Measurements from ENCODE around the gene PTPRF. TPM values are rescaled to one million over a fixed set of nuclear protein-coding genes. Genes with fewer than 3 reads are reported as not detected.

PTPRF gene
- total and polyA plus RNA-seq, 10 donors, result 2.7 to 25.0 (median 10.8) TPM

DNA sequence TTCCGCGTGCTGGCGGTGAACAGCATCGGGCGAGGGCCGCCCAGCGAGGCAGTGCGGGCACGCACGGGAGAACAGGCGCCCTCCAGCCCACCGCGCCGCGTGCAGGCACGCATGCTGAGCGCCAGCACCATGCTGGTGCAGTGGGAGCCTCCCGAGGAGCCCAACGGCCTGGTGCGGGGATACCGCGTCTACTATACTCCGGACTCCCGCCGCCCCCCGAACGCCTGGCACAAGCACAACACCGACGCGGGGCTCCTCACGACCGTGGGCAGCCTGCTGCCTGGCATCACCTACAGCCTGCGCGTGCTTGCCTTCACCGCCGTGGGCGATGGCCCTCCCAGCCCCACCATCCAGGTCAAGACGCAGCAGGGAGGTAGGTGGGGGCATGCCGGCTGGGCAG is 60.5 kb downstream of the PTPRF start:
- Histone ChIP-seq H3K4me1 (no peaks in the 10 kb centered on the region), H3K27me3 (replicated peaks in 1 of 7) (no peaks in the 10 kb centered on the region), H3K9me3 (no peaks in the 10 kb centered on the region), H3K36me3 (peaks cover 0 to 14% (median 0%) of the 10 kb centered on the region in 6 donors), H3K27ac (no peak overlapping the region), H3K4me3 (no peak overlapping the region)
- intact Hi-C loops (cut with DNase I; ENCODE audit: low total_unique reads), result no loop called here
- no peak for DNase-seq
- TF ChIP-seq POLR2AphosphoS5 (IDR thresholded peaks at IDR 0.05), result no peak
- TF ChIP-seq, protein P1, sequence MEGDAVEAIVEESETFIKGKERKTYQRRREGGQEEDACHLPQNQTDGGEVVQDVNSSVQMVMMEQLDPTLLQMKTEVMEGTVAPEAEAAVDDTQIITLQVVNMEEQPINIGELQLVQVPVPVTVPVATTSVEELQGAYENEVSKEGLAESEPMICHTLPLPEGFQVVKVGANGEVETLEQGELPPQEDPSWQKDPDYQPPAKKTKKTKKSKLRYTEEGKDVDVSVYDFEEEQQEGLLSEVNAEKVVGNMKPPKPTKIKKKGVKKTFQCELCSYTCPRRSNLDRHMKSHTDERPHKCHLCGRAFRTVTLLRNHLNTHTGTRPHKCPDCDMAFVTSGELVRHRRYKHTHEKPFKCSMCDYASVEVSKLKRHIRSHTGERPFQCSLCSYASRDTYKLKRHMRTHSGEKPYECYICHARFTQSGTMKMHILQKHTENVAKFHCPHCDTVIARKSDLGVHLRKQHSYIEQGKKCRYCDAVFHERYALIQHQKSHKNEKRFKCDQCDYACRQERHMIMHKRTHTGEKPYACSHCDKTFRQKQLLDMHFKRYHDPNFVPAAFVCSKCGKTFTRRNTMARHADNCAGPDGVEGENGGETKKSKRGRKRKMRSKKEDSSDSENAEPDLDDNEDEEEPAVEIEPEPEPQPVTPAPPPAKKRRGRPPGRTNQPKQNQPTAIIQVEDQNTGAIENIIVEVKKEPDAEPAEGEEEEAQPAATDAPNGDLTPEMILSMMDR (IDR thresholded peaks at IDR 0.05 in 8 of 11, conservative IDR thresholded peaks at IDR 0.05 in 3 of 11), result no peak
- no peak for TF ChIP-seq POLR2A (IDR thresholded peaks at IDR 0.05)
- WGBS, 5 donors, result 87 to 98% (median 96%) methylated on average over 3 to 39 of the region's 39 CpGs

DNA sequence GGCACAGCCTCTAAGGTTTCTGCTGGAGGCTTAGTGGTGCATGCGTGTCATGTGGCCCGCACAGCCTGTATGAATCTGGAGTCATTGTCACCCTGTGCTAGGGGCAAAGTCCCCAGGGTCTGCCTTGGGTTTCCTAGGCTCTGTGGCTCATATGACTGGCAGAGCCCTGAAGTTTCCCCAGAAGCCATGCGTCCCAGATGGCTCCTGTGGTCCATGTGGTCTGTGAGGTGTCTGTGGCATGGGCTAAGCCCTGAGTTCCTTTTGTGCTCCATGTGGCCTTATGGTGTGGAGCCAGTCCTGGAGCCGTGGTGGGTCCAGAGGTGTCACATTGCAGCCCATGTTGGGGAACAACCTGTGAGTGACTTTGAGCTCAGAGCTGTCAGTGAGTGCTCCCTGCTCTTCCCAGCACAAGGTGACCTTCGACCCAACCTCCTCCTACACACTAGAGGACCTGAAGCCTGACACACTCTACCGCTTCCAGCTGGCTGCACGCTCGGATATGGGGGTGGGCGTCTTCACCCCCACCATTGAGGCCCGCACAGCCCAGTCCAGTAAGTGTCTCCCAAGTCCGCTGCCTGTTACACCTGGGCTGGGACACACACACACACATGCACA is 61.5 kb downstream of the PTPRF start:
- H3K36me3 ChIP-seq, result peaks cover 0 to 14% (median 0%) of the 10 kb centered on the region in 6 donors
- DNase-seq, result no peak
- H3K4me1 ChIP-seq, result no peaks in the 10 kb centered on the region
- H3K27me3 ChIP-seq (replicated peaks in 1 of 7), result no peaks in the 10 kb centered on the region
- H3K9me3 ChIP-seq, result no peaks in the 10 kb centered on the region
- WGBS, 5 donors, result 87 to 99% (median 93%) methylated on average over 5 to 11 of the region's 11 CpGs
- TF ChIP-seq POLR2AphosphoS5 (IDR thresholded peaks at IDR 0.05), result no peak
- intact Hi-C loops (cut with DNase I; ENCODE audit: low total_unique reads), result no loop called here
- no peak overlapping the region for H3K4me3 ChIP-seq
- no peak overlapping the region for H3K27ac ChIP-seq

DNA sequence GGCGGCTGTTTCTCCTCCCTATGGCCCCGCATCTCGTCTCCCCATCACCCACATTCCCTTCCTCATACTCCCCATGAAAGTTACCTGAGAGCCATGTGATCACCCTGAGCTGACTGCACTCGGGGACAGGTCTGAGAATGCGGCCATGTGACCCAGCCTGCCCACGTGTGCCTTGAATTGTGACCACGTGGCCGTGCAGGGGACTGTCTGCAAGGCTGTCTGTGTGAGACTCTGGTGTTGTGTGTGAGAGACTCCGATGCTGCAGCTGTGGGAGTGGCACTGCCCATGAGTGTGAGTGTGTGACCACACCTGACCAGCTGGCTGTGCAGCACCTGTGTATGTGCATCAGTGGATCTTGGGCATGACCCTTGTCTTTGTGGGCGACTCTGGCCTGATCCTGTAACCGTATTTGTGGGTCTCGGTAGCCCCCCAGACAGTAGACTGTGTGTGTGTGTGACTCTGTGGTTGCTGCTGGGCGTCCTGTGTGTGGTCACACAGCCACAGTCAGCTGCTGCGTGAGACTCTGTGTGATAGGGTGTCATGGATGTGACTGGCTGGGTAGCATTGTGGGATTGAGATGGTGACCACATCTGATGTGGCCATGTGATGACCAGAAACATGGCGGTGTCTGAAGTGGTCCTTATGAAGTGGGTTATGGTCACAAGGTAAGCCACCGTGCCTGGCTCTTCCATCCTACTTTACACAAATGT is 62.4 kb downstream of the PTPRF start:
- intact Hi-C loops (cut with DNase I; ENCODE audit: low total_unique reads), result no loop called here
- no peaks in the 10 kb centered on the region for H3K27me3 ChIP-seq (replicated peaks in 1 of 7)
- H3K27ac ChIP-seq, result no peak overlapping the region
- no peaks in the 10 kb centered on the region for H3K4me1 ChIP-seq
- no peak for DNase-seq
- peaks cover 0 to 14% (median 0%) of the 10 kb centered on the region in 6 donors for H3K36me3 ChIP-seq
- H3K9me3 ChIP-seq, result no peaks in the 10 kb centered on the region
- H3K4me3 ChIP-seq, result no peak overlapping the region
- TF ChIP-seq POLR2AphosphoS5 (IDR thresholded peaks at IDR 0.05) (no peak), POLR2A (IDR thresholded peaks at IDR 0.05) (no peak)
- TF ChIP-seq, protein P1 (IDR thresholded peaks at IDR 0.05 in 8 of 11, conservative IDR thresholded peaks at IDR 0.05 in 3 of 11), result no peak
- WGBS, 5 donors, result 80 to 88% (median 82%) methylated on average over 9 to 16 of the region's 16 CpGs

DNA sequence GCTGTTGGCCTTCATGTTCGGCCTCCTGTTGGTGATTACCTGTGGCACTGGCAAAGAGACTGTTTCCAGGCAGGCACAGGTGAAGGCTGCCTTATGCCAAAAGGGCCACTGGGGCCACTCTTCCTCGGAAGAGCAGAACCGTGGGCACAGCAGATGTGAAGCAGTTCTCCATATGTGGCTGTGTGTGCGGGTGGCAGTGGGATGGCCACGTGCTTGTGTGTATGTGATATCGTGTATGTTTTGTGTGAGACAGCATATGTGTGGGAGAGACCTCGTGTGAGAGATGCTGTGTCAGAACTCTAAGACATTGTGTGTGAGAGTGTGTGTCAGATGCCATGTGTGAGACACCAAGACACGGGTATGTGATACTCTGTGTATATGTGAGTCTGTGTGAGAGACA is 65.9 kb downstream of the PTPRF start:
- Histone ChIP-seq H3K27me3 (replicated peaks in 1 of 7) (no peaks in the 10 kb centered on the region), H3K9me3 (no peaks in the 10 kb centered on the region), H3K4me1 (no peaks in the 10 kb centered on the region), H3K4me3 (no peak overlapping the region), H3K27ac (no peak overlapping the region), H3K36me3 (peaks cover 0 to 7% (median 0%) of the 10 kb centered on the region in 6 donors)
- DNase-seq, result no peak
- TF ChIP-seq POLR2A (IDR thresholded peaks at IDR 0.05), result no peak
- TF ChIP-seq, protein P1 (IDR thresholded peaks at IDR 0.05 in 8 of 11, conservative IDR thresholded peaks at IDR 0.05 in 3 of 11), result no peak
- TF ChIP-seq POLR2AphosphoS5 (IDR thresholded peaks at IDR 0.05), result no peak
- 77 to 89% (median 86%) methylated on average over 8 of the region's 8 CpGs for WGBS, 5 donors
- intact Hi-C loops (cut with DNase I; ENCODE audit: low total_unique reads), result no loop called here

Measured in spleen (tissue), 11 donors.